ENCODE data around the gene KLHL5. TPM values are rescaled to one million over a fixed set of nuclear protein-coding genes. Genes with fewer than 3 reads are reported as not detected.
A peak's percentile ranks its signal among the peaks of the same experiment; 100 is the strongest.

Gene KLHL5
- total and polyA plus RNA-seq, 4 donors, result 14.2 to 65.4 (median 25.6) TPM

DNA sequence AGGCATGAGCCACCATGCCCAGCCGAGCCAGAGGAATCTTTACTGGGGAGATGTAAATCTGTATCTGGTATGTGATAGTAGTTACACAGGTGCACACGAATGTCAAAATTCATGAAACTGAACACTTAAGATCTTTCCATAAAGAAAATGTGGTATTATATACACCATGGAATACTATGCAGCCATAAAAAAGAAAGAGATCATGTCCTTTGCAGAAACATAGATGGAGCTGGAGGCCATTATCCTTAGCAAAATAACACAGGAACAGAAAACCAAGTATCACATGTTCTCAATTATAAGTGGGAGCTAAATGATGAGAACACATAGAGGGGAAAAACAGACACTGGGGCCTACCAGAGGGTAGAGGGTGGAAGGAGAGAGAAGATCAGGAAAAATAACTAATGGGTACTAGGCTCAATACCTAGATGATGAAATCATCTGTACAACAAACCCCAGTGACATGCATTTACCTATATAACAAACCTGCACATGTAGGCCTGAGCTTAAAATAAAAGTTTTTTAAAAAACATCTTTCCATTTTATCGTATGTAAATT lies 37.6 kb upstream of the KLHL5 start:
- TF ChIP-seq, protein P1, sequence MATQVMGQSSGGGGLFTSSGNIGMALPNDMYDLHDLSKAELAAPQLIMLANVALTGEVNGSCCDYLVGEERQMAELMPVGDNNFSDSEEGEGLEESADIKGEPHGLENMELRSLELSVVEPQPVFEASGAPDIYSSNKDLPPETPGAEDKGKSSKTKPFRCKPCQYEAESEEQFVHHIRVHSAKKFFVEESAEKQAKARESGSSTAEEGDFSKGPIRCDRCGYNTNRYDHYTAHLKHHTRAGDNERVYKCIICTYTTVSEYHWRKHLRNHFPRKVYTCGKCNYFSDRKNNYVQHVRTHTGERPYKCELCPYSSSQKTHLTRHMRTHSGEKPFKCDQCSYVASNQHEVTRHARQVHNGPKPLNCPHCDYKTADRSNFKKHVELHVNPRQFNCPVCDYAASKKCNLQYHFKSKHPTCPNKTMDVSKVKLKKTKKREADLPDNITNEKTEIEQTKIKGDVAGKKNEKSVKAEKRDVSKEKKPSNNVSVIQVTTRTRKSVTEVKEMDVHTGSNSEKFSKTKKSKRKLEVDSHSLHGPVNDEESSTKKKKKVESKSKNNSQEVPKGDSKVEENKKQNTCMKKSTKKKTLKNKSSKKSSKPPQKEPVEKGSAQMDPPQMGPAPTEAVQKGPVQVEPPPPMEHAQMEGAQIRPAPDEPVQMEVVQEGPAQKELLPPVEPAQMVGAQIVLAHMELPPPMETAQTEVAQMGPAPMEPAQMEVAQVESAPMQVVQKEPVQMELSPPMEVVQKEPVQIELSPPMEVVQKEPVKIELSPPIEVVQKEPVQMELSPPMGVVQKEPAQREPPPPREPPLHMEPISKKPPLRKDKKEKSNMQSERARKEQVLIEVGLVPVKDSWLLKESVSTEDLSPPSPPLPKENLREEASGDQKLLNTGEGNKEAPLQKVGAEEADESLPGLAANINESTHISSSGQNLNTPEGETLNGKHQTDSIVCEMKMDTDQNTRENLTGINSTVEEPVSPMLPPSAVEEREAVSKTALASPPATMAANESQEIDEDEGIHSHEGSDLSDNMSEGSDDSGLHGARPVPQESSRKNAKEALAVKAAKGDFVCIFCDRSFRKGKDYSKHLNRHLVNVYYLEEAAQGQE (IDR thresholded peaks at IDR 0.05), result no peak
- no peak for TF ChIP-seq EGR1 (IDR thresholded peaks at IDR 0.05; ENCODE audit: low read depth in 2 of 2)
- no peak for DNase-seq (ENCODE audit: low spot score)
- no peak overlapping the region for H3K9ac ChIP-seq (ENCODE audit: low read depth in 1 of 2, low read length in 2 of 2)
- no peaks in the 10 kb centered on the region for H3K36me3 ChIP-seq (ENCODE audit: control insufficient read depth in 4 of 4, insufficient read depth in 3 of 4, low read depth in 1 of 4, low read length in 3 of 4)
- H3K27me3 ChIP-seq (ENCODE audit: control insufficient read depth in 4 of 4, insufficient read depth in 4 of 4, low read length in 3 of 4), result no peaks in the 10 kb centered on the region
- H3K9me3 ChIP-seq (ENCODE audit: control insufficient read depth in 4 of 4, low read length in 3 of 4), result no peaks in the 10 kb centered on the region
- no peak overlapping the region for H3K27ac ChIP-seq (ENCODE audit: low read depth in 1 of 2, low read length in 2 of 2)
- H3K4me1 ChIP-seq (ENCODE audit: control insufficient read depth in 4 of 4, insufficient read depth in 4 of 4, low read length in 3 of 4), result no peaks in the 10 kb centered on the region
- WGBS, result 95% methylated on average over 3 of the region's 3 CpGs
- no peak overlapping the region for H3K4me3 ChIP-seq (ENCODE audit: low read depth in 1 of 3, low read length in 3 of 3)

DNA sequence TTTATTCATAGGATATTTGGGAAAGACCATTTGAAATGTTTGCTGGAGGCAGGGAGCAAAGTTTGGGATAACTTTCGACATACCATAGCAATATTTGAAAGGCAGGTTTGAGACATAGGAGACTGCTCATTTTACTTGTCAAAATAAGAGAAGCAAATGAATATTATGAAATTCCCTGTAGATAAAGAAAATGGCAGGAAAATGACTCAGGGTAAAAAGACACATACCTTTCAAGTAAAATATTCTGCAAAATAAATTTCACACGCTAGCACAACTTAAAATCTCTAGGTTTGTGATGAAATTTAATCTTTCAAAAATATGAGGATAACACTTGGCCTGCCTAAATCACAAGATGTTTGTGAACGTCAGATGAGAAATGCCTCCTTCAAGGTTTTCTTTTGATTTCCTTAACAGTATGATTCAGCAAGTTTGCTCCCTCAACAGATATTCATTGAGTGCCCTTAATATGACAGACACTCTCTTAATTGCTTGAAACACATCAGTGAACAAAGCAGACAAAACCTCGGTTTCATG lies 36.4 kb upstream of the KLHL5 start:
- no peak overlapping the region for H3K27ac ChIP-seq (ENCODE audit: low read depth in 1 of 2, low read length in 2 of 2)
- H3K9ac ChIP-seq (ENCODE audit: low read depth in 1 of 2, low read length in 2 of 2), result no peak overlapping the region
- no peaks in the 10 kb centered on the region for H3K27me3 ChIP-seq (ENCODE audit: control insufficient read depth in 4 of 4, insufficient read depth in 4 of 4, low read length in 3 of 4)
- DNase-seq (ENCODE audit: low spot score), result no peak
- 77% methylated on average over 4 of the region's 4 CpGs for WGBS
- H3K4me1 ChIP-seq (ENCODE audit: control insufficient read depth in 4 of 4, insufficient read depth in 4 of 4, low read length in 3 of 4), result no peaks in the 10 kb centered on the region
- no peaks in the 10 kb centered on the region for H3K36me3 ChIP-seq (ENCODE audit: control insufficient read depth in 4 of 4, insufficient read depth in 3 of 4, low read depth in 1 of 4, low read length in 3 of 4)
- H3K9me3 ChIP-seq (ENCODE audit: control insufficient read depth in 4 of 4, low read length in 3 of 4), result no peaks in the 10 kb centered on the region
- TF ChIP-seq HNF4A (conservative IDR thresholded peaks at IDR 0.05) (peak in 1 of 2 donors; percentile 22), FOXA1 (IDR thresholded peaks at IDR 0.05) (no peak)
- TF ChIP-seq, protein P2, sequence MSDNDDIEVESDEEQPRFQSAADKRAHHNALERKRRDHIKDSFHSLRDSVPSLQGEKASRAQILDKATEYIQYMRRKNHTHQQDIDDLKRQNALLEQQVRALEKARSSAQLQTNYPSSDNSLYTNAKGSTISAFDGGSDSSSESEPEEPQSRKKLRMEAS (IDR thresholded peaks at IDR 0.05), result no peak
- no peak overlapping the region for H3K4me3 ChIP-seq (ENCODE audit: low read depth in 1 of 3, low read length in 3 of 3)

DNA sequence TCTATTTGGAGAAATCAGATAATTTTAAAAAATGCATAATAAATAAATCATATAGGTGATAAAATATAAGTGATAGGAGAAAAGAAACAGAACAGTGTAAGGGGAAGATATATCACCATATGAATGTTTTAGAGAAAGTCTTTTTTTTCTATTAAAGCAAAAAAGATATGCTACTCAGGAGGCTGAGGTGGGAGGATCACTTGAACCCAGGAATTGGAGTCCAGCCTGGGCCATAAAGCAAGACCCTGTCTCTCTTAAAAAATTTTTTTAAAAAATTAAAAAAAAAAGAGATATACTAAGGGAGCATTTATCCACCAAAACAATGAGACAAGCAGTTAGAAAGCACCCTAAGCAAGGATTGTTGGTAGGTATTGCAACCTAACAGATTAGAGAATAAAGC lies 35.9 kb upstream of the KLHL5 start:
- H3K4me3 ChIP-seq (ENCODE audit: low read depth in 1 of 3, low read length in 3 of 3), result no peak overlapping the region
- H3K4me1 ChIP-seq (ENCODE audit: control insufficient read depth in 4 of 4, insufficient read depth in 4 of 4, low read length in 3 of 4), result no peaks in the 10 kb centered on the region
- H3K27ac ChIP-seq (ENCODE audit: low read depth in 1 of 2, low read length in 2 of 2), result no peak overlapping the region
- no peaks in the 10 kb centered on the region for H3K27me3 ChIP-seq (ENCODE audit: control insufficient read depth in 4 of 4, insufficient read depth in 4 of 4, low read length in 3 of 4)
- H3K36me3 ChIP-seq (ENCODE audit: control insufficient read depth in 4 of 4, insufficient read depth in 3 of 4, low read depth in 1 of 4, low read length in 3 of 4), result no peaks in the 10 kb centered on the region
- no peak for TF ChIP-seq EGR1 (IDR thresholded peaks at IDR 0.05; ENCODE audit: low read depth in 2 of 2)
- TF ChIP-seq SP1 (IDR thresholded peaks at IDR 0.05), result no peak
- H3K9ac ChIP-seq (ENCODE audit: low read depth in 1 of 2, low read length in 2 of 2), result no peak overlapping the region
- no peak for DNase-seq (ENCODE audit: low spot score)
- H3K9me3 ChIP-seq (ENCODE audit: control insufficient read depth in 4 of 4, low read length in 3 of 4), result no peaks in the 10 kb centered on the region

DNA sequence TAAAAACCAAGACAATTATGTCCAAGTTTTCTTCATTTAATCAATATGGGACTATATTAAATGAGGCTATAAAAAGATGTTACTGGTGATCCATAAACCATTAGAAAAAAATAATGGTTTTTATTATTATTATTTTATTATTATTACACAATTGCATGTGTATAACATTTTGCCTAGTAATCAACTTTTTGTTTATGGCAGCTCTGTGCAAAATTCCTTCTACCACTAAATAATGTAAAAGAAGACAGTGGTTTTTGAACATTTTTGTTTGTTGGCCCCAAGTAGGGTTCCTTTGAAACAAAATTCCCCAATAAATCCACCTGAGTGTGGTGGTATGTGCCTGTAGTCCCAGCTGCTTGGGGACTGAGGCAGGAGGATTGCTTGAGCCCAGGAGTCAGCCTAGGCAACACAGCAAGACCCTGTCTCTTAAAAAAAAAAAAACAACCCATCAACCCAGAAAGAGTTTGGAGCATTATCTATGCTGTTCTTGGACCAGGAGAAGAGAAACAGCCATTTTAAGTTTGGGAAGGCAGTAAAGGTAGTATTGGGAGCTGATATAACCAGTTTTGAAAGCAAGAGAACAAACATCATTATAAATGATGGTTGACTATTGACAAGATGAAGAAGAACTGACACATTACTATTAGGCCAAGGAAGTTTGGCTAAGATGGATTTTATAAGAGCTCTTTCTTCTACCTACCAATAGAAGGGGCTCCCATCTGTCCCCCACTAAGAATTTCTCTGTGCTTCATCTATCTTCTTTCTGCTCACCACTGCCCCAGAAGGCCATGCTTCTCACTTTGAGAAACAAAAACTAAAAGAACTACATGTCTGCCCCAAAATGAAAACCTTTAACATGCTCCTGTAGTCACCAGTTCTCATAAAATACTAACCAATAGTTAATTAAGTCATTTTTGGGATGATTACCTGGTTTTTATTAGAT lies 32.0 kb upstream of the KLHL5 start:
- H3K4me3 ChIP-seq (ENCODE audit: low read depth in 1 of 3, low read length in 3 of 3), result no peak overlapping the region

More for the DNA sequence above, 32.0 kb upstream of the KLHL5 start:
- no peaks in the 10 kb centered on the region for H3K9me3 ChIP-seq (ENCODE audit: control insufficient read depth in 4 of 4, low read length in 3 of 4)
- DNase-seq (ENCODE audit: low spot score), result no peak
- H3K36me3 ChIP-seq (ENCODE audit: control insufficient read depth in 4 of 4, insufficient read depth in 3 of 4, low read depth in 1 of 4, low read length in 3 of 4), result no peaks in the 10 kb centered on the region
- H3K27me3 ChIP-seq (ENCODE audit: control insufficient read depth in 4 of 4, insufficient read depth in 4 of 4, low read length in 3 of 4), result no peaks in the 10 kb centered on the region
- TF ChIP-seq, protein P3, sequence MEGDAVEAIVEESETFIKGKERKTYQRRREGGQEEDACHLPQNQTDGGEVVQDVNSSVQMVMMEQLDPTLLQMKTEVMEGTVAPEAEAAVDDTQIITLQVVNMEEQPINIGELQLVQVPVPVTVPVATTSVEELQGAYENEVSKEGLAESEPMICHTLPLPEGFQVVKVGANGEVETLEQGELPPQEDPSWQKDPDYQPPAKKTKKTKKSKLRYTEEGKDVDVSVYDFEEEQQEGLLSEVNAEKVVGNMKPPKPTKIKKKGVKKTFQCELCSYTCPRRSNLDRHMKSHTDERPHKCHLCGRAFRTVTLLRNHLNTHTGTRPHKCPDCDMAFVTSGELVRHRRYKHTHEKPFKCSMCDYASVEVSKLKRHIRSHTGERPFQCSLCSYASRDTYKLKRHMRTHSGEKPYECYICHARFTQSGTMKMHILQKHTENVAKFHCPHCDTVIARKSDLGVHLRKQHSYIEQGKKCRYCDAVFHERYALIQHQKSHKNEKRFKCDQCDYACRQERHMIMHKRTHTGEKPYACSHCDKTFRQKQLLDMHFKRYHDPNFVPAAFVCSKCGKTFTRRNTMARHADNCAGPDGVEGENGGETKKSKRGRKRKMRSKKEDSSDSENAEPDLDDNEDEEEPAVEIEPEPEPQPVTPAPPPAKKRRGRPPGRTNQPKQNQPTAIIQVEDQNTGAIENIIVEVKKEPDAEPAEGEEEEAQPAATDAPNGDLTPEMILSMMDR (IDR thresholded peaks at IDR 0.05; ENCODE audit: low read depth, low read length, missing input control), result no peak
- TF ChIP-seq TAF1 (conservative IDR thresholded peaks at IDR 0.05), result no peak
- TF ChIP-seq RAD21 (IDR thresholded peaks at IDR 0.05), result no peak
- no peak for TF ChIP-seq NR2F2 (IDR thresholded peaks at IDR 0.05)
- TF ChIP-seq EGR1 (IDR thresholded peaks at IDR 0.05; ENCODE audit: low read depth in 2 of 2), result no peak
- no peak for TF ChIP-seq JUND (IDR thresholded peaks at IDR 0.05)
- no peak for TF ChIP-seq SP1 (IDR thresholded peaks at IDR 0.05)
- TF ChIP-seq FOXA2 (IDR thresholded peaks at IDR 0.05), result no peak
- TF ChIP-seq, protein P2 (IDR thresholded peaks at IDR 0.05), result no peak
- peak overlapping the region in 1 of 2 donors; percentile 68 for H3K9ac ChIP-seq (ENCODE audit: low read depth in 1 of 2, low read length in 2 of 2)
- H3K27ac ChIP-seq (ENCODE audit: low read depth in 1 of 2, low read length in 2 of 2), result no peak overlapping the region
- H3K4me1 ChIP-seq (ENCODE audit: control insufficient read depth in 4 of 4, insufficient read depth in 4 of 4, low read length in 3 of 4), result no peaks in the 10 kb centered on the region
